H1 (cell line): ENCODE results near the gene ARL10. TPM values are rescaled to one million over a fixed set of nuclear protein-coding genes. Genes with fewer than 3 reads are reported as not detected.
A peak's percentile ranks its signal among the peaks of the same experiment; 100 is the strongest.

Source experiments
- CBX8 ChIP-seq: fragments of 300-800, 300-1000 bp; sonication (generic); IDR thresholded peaks from 2 replicates; pipeline ENCODE4 v1.7.1; 2016; ENCODE audit warnings: low read depth, low read length, borderline replicate concordance
- CHD2 ChIP-seq: IDR thresholded peaks from 2 replicates; pipeline ENCODE4 v1.6.1; 2012; ENCODE audit warnings: low read length, improper control_type of control experiment
- CHD7 ChIP-seq: fragments of 300-600 bp; sonication (generic); IDR thresholded peaks from 2 replicates; pipeline ENCODE4 v1.7.1; 2012; ENCODE audit warnings: low read length, moderate library complexity, mild to moderate bottlenecking, inconsistent platforms; ENCODE audit not compliant: insufficient replicate concordance
- EGR1 ChIP-seq: IDR thresholded peaks from 2 replicates; pipeline ENCODE4 v1.6.1; 2011; ENCODE audit warnings: low read depth, low read length, borderline replicate concordance
- GTF2F1 ChIP-seq: IDR thresholded peaks from 2 replicates; pipeline ENCODE4 v1.6.1; 2012; ENCODE audit warnings: low read depth, low read length, improper control_type of control experiment, borderline replicate concordance
- JUN ChIP-seq: IDR thresholded peaks from 2 replicates; pipeline ENCODE4 v1.6.1; 2011; ENCODE audit warnings: low read depth, mild to moderate bottlenecking, improper control_type of control experiment, low read length
- MAX ChIP-seq: IDR thresholded peaks from 2 replicates; pipeline ENCODE4 v1.6.1; 2012; ENCODE audit warnings: inconsistent platforms
- POLR2A ChIP-seq, 2 experiments: IDR thresholded peaks; 1 replicate in 1 of 2; 2 replicates in 1 of 2; pipeline ENCODE4 v1.6.1; 2011; ENCODE audit warnings: low read depth in 2 of 2, low read length in 2 of 2, mild to moderate bottlenecking in 2 of 2; ENCODE audit errors: control extremely low read depth in 1 of 2
- RFX5 ChIP-seq: IDR thresholded peaks from 2 replicates; pipeline ENCODE4 v1.6.1; 2011; ENCODE audit warnings: low read depth, low read length, improper control_type of control experiment, borderline replicate concordance
- SP1 ChIP-seq: IDR thresholded peaks from 2 replicates; pipeline ENCODE4 v1.6.1; 2011; ENCODE audit warnings: low read depth, low read length
- SP2 ChIP-seq: IDR thresholded peaks from 2 replicates; pipeline ENCODE4 v1.6.1; 2012; ENCODE audit warnings: mild to moderate bottlenecking, low read length, inconsistent platforms
- polyA plus RNA-seq, 7 experiments: library from polyadenylated mRNA; depleted of rRNA in 3 of 7; stranded (reverse) in 5 of 7; unstranded in 2 of 7; fragments of >200 nt in 5 of 7; fragments of 200-250 nt in 2 of 7; gene quantifications; 1 replicate in 5 of 7; 2 replicates in 1 of 7; 4 replicates in 1 of 7; pipeline versions ENCODE4 v1.2.1 to v1.2.3, GENCODE V29; 2011 to 2013; ENCODE audit warnings: missing spikeins in 2 of 7, mixed read lengths in 2 of 7
- total RNA-seq: library from RNA; stranded (reverse); fragmentation: NEBNext Ultra II Directional; extraction: Animal tissue kit (Norgen Biotek cat#: 25700); gene quantifications from 2 replicates; pipeline ENCODE4 v1.2.1, GENCODE V29; 2021

ARL10 gene
- total and polyA plus RNA-seq, 2 of the 8 experiments (the other 6 are each of a cell fraction or from before 2014, with no cell fraction given) = 3.1 to 7.4 TPM

DNA sequence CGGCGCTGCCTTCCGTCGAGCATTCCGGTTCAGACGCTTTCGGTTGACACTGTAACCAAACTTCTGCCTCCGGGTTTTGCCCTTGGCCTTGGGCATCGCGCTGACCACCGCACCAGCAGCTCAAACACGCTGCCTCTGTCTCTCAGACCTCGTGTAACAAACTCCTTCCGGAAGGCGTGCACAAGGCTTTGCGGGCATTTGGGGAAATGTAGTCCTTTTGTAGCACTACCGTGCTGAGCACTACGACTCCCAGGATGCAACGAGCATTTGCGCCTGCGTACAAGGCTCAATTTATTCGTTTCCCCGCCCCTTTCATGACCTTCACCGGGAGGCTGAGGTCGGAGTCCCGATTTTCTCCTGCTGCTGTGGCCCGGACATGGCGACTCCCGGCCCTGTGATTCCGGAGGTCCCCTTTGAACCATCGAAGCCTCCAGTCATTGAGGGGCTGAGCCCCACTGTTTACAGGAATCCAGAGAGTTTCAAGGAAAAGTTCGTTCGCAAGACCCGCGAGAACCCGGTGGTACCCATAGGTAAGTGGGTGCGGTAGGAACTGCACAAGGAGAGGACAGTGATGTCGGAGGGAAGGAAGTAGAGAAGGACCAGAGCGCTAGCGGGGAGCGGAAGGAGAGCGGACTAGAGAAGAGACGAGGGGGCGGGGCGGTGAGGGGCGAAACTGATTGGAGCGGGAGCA is 23.3 kb downstream of the ARL10 start, which contains the start of the genes HIGD2A and NOP16 (continued):
- TF ChIP-seq SP1 (peak; percentile 85), POLR2A (IDR thresholded peaks at IDR 0.05; ENCODE audit: control extremely low read depth in 1 of 2, low read depth in 2 of 2, low read length in 2 of 2) (peak; percentile 82 to 87), CHD2 (peak; percentile 96), JUN (no peak), MAX (peak; percentile 97), RFX5 (0 out of 2 replicates have a peak, but pooled peaks have one; percentile 8), EGR1 (no peak), GTF2F1 (peak; percentile 13; the same call in 1 of the 2 replicates), SP2 (no peak), CBX8 (no peak), CHD7 (no peak)
